Astrocyte (in vitro differentiated cells and primary cell): ENCODE data around the gene SORL1. TPM values are rescaled to one million over a fixed set of nuclear protein-coding genes. Genes with fewer than 3 reads are reported as not detected.

Source experiments
- DNase-seq: peaks from one replicate; pipeline ENCODE4 v3.0.0-alpha.2; 2010; ENCODE audit warnings: low read depth
- FAIRE-seq: peaks from 2 replicates; lab custom pipeline; 2011; peaks lifted over from hg19 to GRCh38; lab: Jason Lieb, UNC
- H2AFZ ChIP-seq: 2 replicates; pipeline ENCODE4 v1.6.0; 2012; ENCODE audit warnings: low read depth, low read length, inconsistent platforms
- H3K27ac ChIP-seq: 2 replicates; pipeline ENCODE4 v1.5.1; 2011; ENCODE audit warnings: low read depth, low read length, inconsistent platforms
- H3K27me3 ChIP-seq: 2 replicates; pipeline ENCODE4 v1.6.0; 2011; ENCODE audit warnings: low read length, inconsistent platforms; ENCODE audit not compliant: insufficient read depth
- H3K36me3 ChIP-seq: 2 replicates; pipeline ENCODE4 v1.5.1; 2011; ENCODE audit warnings: low read length, inconsistent platforms; ENCODE audit not compliant: insufficient read depth
- H3K4me1 ChIP-seq: 2 replicates; pipeline ENCODE4 v1.5.1; 2011; ENCODE audit warnings: low read length, inconsistent platforms; ENCODE audit not compliant: insufficient read depth
- H3K4me2 ChIP-seq: 2 replicates; pipeline ENCODE4 v1.6.0; 2012; ENCODE audit warnings: low read length, inconsistent platforms
- H3K4me3 ChIP-seq: 2 replicates; pipeline ENCODE4 v1.5.1; 2011; ENCODE audit warnings: low read depth, mild to moderate bottlenecking, low read length, inconsistent platforms; ENCODE audit not compliant: insufficient read depth
- H3K79me2 ChIP-seq: 2 replicates; pipeline ENCODE4 v1.6.0; 2012; ENCODE audit warnings: mild to moderate bottlenecking, low read length, inconsistent platforms; ENCODE audit not compliant: insufficient read depth
- H3K9ac ChIP-seq: 2 replicates; pipeline ENCODE4 v1.6.0; 2012; ENCODE audit warnings: mild to moderate bottlenecking, low read length, inconsistent platforms
- H3K9me3 ChIP-seq: 2 replicates; pipeline ENCODE4 v1.5.1; 2012; ENCODE audit warnings: low read depth, mild to moderate bottlenecking, low read length, inconsistent platforms; ENCODE audit not compliant: insufficient read depth
- H4K20me1 ChIP-seq: 2 replicates; pipeline ENCODE4 v1.6.0; 2012; ENCODE audit warnings: low read length, inconsistent platforms; ENCODE audit not compliant: insufficient read depth
- H3K27ac Mint-ChIP-seq: one replicate; pipeline ENCODE4 v1.8.0; 2021; ENCODE audit warnings: mild to moderate bottlenecking, mixed read lengths; ENCODE audit not compliant: unreplicated experiment
- H3K27me3 Mint-ChIP-seq: one replicate; pipeline ENCODE4 v1.8.0; 2021; ENCODE audit warnings: low read depth, mixed read lengths; ENCODE audit not compliant: unreplicated experiment
- H3K36me3 Mint-ChIP-seq: one replicate; pipeline ENCODE4 v1.8.0; 2021; ENCODE audit warnings: low read depth, mixed read lengths; ENCODE audit not compliant: unreplicated experiment
- H3K4me1 Mint-ChIP-seq: one replicate; pipeline ENCODE4 v1.8.0; 2021; ENCODE audit warnings: low read depth, mixed read lengths; ENCODE audit not compliant: unreplicated experiment
- H3K4me3 Mint-ChIP-seq: one replicate; pipeline ENCODE4 v1.8.0; 2021; ENCODE audit warnings: mild to moderate bottlenecking, moderate library complexity, mixed read lengths; ENCODE audit not compliant: unreplicated experiment
- H3K9me3 Mint-ChIP-seq: one replicate; pipeline ENCODE4 v1.8.0; 2021; ENCODE audit warnings: mild to moderate bottlenecking, mixed read lengths; ENCODE audit not compliant: unreplicated experiment
- EZH2 ChIP-seq: IDR thresholded peaks from 2 replicates; pipeline ENCODE4 v1.6.1; 2012; ENCODE audit warnings: mild to moderate bottlenecking, low read length, inconsistent platforms; ENCODE audit not compliant: insufficient read depth
- total RNA-seq: library from RNA; stranded (reverse); gene quantifications from 2 replicates; pipeline ENCODE4 v1.2.1, GENCODE V29; 2021
- TF ChIP-seq, protein P1 (sequence below): IDR thresholded peaks from 2 replicates; pipeline ENCODE4 v1.5.1; 2011; ENCODE audit warnings: low read depth, mild to moderate bottlenecking, inconsistent platforms, low read length, moderate library complexity; ENCODE audit not compliant: insufficient read depth

The SORL1 gene
- total RNA-seq, 1 donor from 2014 or later, result 4.1 TPM

DNA sequence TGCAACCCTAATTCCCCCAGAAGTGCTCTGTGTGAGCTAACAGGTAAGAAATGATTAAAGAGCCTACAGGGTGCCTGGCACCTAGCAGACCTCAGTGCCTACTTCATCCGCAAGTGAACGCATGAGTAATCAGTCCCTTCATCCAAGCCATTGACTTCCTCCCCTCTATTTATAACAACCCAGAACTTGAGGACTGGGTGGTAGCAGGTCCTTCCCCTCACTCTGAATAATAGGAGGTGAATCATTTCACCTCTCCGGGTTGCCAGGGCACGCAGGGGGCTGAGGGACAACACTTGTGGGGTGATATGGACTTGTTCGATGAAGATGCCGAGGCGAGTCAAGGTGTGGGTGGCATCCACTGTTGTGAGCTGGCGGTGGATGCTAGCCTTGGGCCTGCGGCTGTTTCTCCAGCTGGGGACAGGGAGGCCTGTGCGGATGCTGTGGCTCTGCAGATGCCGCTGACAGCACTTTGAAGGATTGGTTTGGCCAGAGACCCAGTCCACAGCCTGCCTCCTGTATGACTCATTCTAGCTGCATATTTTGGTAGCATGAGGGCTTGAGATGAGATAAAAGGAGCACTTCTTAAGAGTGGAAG is 12.3 kb downstream of the SORL1 start:
- Histone ChIP-seq H3K79me2 (no peaks in the 10 kb centered on the region), H3K4me2 (peak overlapping the region; percentile 63), H3K4me1 (peaks cover 36% of the 10 kb centered on the region), H3K9me3 (no peaks in the 10 kb centered on the region), H3K27me3 (no peaks in the 10 kb centered on the region), H3K4me3 (no peak overlapping the region), H4K20me1 (no peaks in the 10 kb centered on the region), H2AFZ (no peak overlapping the region), H3K9ac (no peak overlapping the region), H3K27ac (peak overlapping the region; percentile 41), H3K36me3 (no peaks in the 10 kb centered on the region)
- Mint-ChIP-seq H3K4me3 (no peak overlapping the region), H3K27ac (peak overlapping the region; percentile 72), H3K9me3 (no peaks in the 10 kb centered on the region), H3K27me3 (no peaks in the 10 kb centered on the region), H3K4me1 (peaks cover 40% of the 10 kb centered on the region), H3K36me3 (no peaks in the 10 kb centered on the region)
- FAIRE-seq (peak; percentile 97), DNase-seq (peak; percentile 96)
- no peak for TF ChIP-seq EZH2
- TF ChIP-seq, protein P1, sequence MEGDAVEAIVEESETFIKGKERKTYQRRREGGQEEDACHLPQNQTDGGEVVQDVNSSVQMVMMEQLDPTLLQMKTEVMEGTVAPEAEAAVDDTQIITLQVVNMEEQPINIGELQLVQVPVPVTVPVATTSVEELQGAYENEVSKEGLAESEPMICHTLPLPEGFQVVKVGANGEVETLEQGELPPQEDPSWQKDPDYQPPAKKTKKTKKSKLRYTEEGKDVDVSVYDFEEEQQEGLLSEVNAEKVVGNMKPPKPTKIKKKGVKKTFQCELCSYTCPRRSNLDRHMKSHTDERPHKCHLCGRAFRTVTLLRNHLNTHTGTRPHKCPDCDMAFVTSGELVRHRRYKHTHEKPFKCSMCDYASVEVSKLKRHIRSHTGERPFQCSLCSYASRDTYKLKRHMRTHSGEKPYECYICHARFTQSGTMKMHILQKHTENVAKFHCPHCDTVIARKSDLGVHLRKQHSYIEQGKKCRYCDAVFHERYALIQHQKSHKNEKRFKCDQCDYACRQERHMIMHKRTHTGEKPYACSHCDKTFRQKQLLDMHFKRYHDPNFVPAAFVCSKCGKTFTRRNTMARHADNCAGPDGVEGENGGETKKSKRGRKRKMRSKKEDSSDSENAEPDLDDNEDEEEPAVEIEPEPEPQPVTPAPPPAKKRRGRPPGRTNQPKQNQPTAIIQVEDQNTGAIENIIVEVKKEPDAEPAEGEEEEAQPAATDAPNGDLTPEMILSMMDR, result no peak

- H3K9me3 Mint-ChIP-seq, result no peaks in the 10 kb centered on the region
- no peaks in the 10 kb centered on the region for H3K79me2 ChIP-seq
Observed at GRCh38 chr11:121465709-121466062, 13.6 kb downstream of the SORL1 start.

More at GRCh38 chr11:121465709-121466062, 13.6 kb downstream of the SORL1 start:
- no peaks in the 10 kb centered on the region for H3K27me3 ChIP-seq
- no peaks in the 10 kb centered on the region for H4K20me1 ChIP-seq
- FAIRE-seq (no peak), DNase-seq (no peak)
- Mint-ChIP-seq H3K4me1 (peaks cover 40% of the 10 kb centered on the region), H3K36me3 (no peaks in the 10 kb centered on the region), H3K4me3 (no peak overlapping the region), H3K27ac (peak overlapping the region; percentile 98), H3K27me3 (no peaks in the 10 kb centered on the region)
- H3K27ac ChIP-seq, result peak overlapping the region; percentile 78
- H3K9ac ChIP-seq, result peak overlapping the region; percentile 57
- H3K9me3 ChIP-seq, result no peaks in the 10 kb centered on the region
- no peak for TF ChIP-seq EZH2
- TF ChIP-seq, protein P1, result no peak
- H3K4me2 ChIP-seq, result peak overlapping the region; percentile 79
- no peak overlapping the region for H3K4me3 ChIP-seq
- H3K4me1 ChIP-seq, result peaks cover 36% of the 10 kb centered on the region
- H2AFZ ChIP-seq, result no peak overlapping the region
- H3K36me3 ChIP-seq, result no peaks in the 10 kb centered on the region
